IMR-90 (cell line): ENCODE data around the gene MCM6. TPM values are rescaled to one million over a fixed set of nuclear protein-coding genes. Genes with fewer than 3 reads are reported as not detected.

Experiments
- ATAC-seq: fragments of 200-7000 bp; cut with Tn5 transposase; 2 replicates; pipeline ENCODE4 v1.9.1; 2020; ENCODE audit warnings: low read depth, mild to moderate bottlenecking, moderate library complexity
- BruUV-seq: library from RNA; stranded (reverse); fragments of 400-500 nt; replicated peaks from 2 replicates; lab custom pipeline; 2021; lab: Mats Ljungman, UMichigan
- CTCF ChIA-PET: fragments of 300-600 bp; formaldehyde crosslinking; extraction: SDS; loops from one replicate; lab custom pipeline; 2021; ENCODE audit warnings: antibody characterized with exemption; lab: Yijun Ruan, JAX
- POLR2A ChIA-PET: fragments of 300-600 bp; sonication (Branson Sonifier 250); formaldehyde crosslinking; loops from one replicate; lab custom pipeline; 2022; ENCODE audit warnings: antibody characterized with exemption; ENCODE audit not compliant: unreplicated experiment; lab: Charles Lee
- DNase-seq: peaks from one replicate; pipeline ENCODE4 v3.0.0; 2013
- H2AFZ ChIP-seq: replicated peaks from 2 replicates; pipeline ENCODE3; 2013; ENCODE audit warnings: low read length, mild to moderate bottlenecking; ENCODE audit not compliant: poor library complexity
- H2AK5ac ChIP-seq: 2 replicates; pipeline ENCODE4 v1.6.1; 2013; ENCODE audit warnings: low read depth, low read length, inconsistent platforms
- H2AK9ac ChIP-seq: replicated peaks from 2 replicates; pipeline ENCODE3; 2013; ENCODE audit warnings: mild to moderate bottlenecking, low read depth, low read length, moderate library complexity; ENCODE audit not compliant: poor library complexity
- H2BK120ac ChIP-seq: 2 replicates; pipeline ENCODE4 v1.6.1; 2013; ENCODE audit warnings: low read depth, low read length, inconsistent platforms
- H2BK15ac ChIP-seq: 3 replicates; pipeline ENCODE4 v1.6.1; 2013; ENCODE audit warnings: low read depth, low read length, inconsistent platforms
- H2BK20ac ChIP-seq: 2 replicates; pipeline ENCODE4 v1.6.1; 2013; ENCODE audit warnings: low read depth, mild to moderate bottlenecking, inconsistent platforms, low read length, moderate library complexity
- H2BK5ac ChIP-seq: 2 replicates; pipeline ENCODE4 v1.6.1; 2013; ENCODE audit warnings: mild to moderate bottlenecking, low read depth, low read length, inconsistent platforms; ENCODE audit not compliant: poor library complexity, severe bottlenecking
- H3K14ac ChIP-seq: replicated peaks from 2 replicates; pipeline ENCODE4 v1.6.1; 2013; ENCODE audit warnings: low read depth, low read length, inconsistent platforms
- H3K18ac ChIP-seq: 2 replicates; pipeline ENCODE4 v1.6.1; 2013; ENCODE audit warnings: low read depth, low read length, control low read depth
- H3K23ac ChIP-seq: 2 replicates; pipeline ENCODE4 v1.6.1; 2013; ENCODE audit warnings: low read depth, low read length, inconsistent platforms
- H3K27ac ChIP-seq: 2 replicates; pipeline ENCODE4 v1.5.1; 2013; ENCODE audit warnings: mild to moderate bottlenecking, control low read depth, low read length; ENCODE audit not compliant: insufficient read depth
- H3K27me3 ChIP-seq: 2 replicates; pipeline ENCODE4 v1.6.1; 2013; ENCODE audit warnings: low read length; ENCODE audit not compliant: control insufficient read depth, insufficient read depth
- H3K36me3 ChIP-seq: 2 replicates; pipeline ENCODE4 v1.6.1; 2013; ENCODE audit warnings: low read length, mixed read lengths; ENCODE audit not compliant: control insufficient read depth, insufficient read depth
- H3K4ac ChIP-seq: 2 replicates; pipeline ENCODE4 v1.6.1; 2013; ENCODE audit warnings: low read depth, low read length, inconsistent platforms
- H3K4me1 ChIP-seq: 2 replicates; pipeline ENCODE4 v1.6.1; 2013; ENCODE audit warnings: low read length, mixed read lengths; ENCODE audit not compliant: control insufficient read depth, insufficient read depth
- H3K4me2 ChIP-seq: 2 replicates; pipeline ENCODE4 v1.6.1; 2013; ENCODE audit warnings: low read depth, mild to moderate bottlenecking, control low read depth, low read length, moderate library complexity
- H3K4me3 ChIP-seq: 2 replicates; pipeline ENCODE4 v1.5.1; 2013; ENCODE audit warnings: low read depth, mild to moderate bottlenecking, control low read depth, low read length, moderate library complexity; ENCODE audit not compliant: insufficient read depth
- H3K56ac ChIP-seq: 2 replicates; pipeline ENCODE4 v1.6.1; 2013; ENCODE audit warnings: low read length, inconsistent platforms; ENCODE audit not compliant: insufficient read depth; ENCODE audit errors: extremely low read depth
- H3K79me1 ChIP-seq, 2 experiments: 2 replicates each; pipeline ENCODE4 v1.6.1; 2013; ENCODE audit warnings: low read length in 2 of 2, inconsistent platforms in 1 of 2, low read depth in 1 of 2
- H3K9ac ChIP-seq: 2 replicates; pipeline ENCODE4 v1.6.1; 2013; ENCODE audit warnings: low read depth, low read length, control low read depth
- H3K9me1 ChIP-seq: 2 replicates; pipeline ENCODE4 v1.6.1; 2013; ENCODE audit warnings: low read length, inconsistent platforms; ENCODE audit not compliant: insufficient read depth
- H3K9me3 ChIP-seq: 2 replicates; pipeline ENCODE4 v1.6.1; 2013; ENCODE audit warnings: low read length; ENCODE audit not compliant: control insufficient read depth, insufficient read depth
- H4K20me1 ChIP-seq: 2 replicates; pipeline ENCODE4 v1.6.1; 2013; ENCODE audit warnings: low read length, inconsistent platforms; ENCODE audit not compliant: insufficient read depth
- H4K5ac ChIP-seq: 2 replicates; pipeline ENCODE4 v1.6.1; 2013; ENCODE audit warnings: mild to moderate bottlenecking, low read depth, low read length, control low read depth
- H4K8ac ChIP-seq, 2 experiments: 2 replicates each; pipeline ENCODE4 v1.6.1; 2013; ENCODE audit warnings: low read depth in 2 of 2, low read length in 2 of 2, control low read depth in 1 of 2, inconsistent platforms in 1 of 2
- H4K91ac ChIP-seq: 2 replicates; pipeline ENCODE4 v1.6.1; 2013; ENCODE audit warnings: low read depth, low read length, inconsistent platforms; ENCODE audit not compliant: insufficient read depth
- BHLHE40 ChIP-seq: fragments of 150-350 bp; IDR thresholded peaks from 2 replicates; pipeline ENCODE4 v1.6.1; 2016; ENCODE audit warnings: mild to moderate bottlenecking, low read depth, low read length
- CHD1 ChIP-seq: IDR thresholded peaks from 2 replicates; pipeline ENCODE4 v1.6.1; 2012; ENCODE audit warnings: low read depth, low read length, improper control_type of control experiment
- CTCF ChIP-seq: conservative IDR thresholded peaks from 2 replicates; pipeline ENCODE4 v1.5.1; 2012; ENCODE audit warnings: mild to moderate bottlenecking, low read depth, low read length, improper control_type of control experiment
- ELK1 ChIP-seq: fragments of 150-350 bp; IDR thresholded peaks from 2 replicates; pipeline ENCODE4 v1.6.1; 2016; ENCODE audit warnings: low read depth, mild to moderate bottlenecking, low read length, moderate library complexity, borderline replicate concordance
- FOS ChIP-seq: fragments of 150-350 bp; IDR thresholded peaks from 2 replicates; pipeline ENCODE4 v1.6.1; 2016; ENCODE audit warnings: low read depth, low read length
- MAFK ChIP-seq: IDR thresholded peaks from 2 replicates; pipeline ENCODE4 v1.6.1; 2012; ENCODE audit warnings: low read depth, low read length, improper control_type of control experiment
- MAZ ChIP-seq: IDR thresholded peaks from 2 replicates; pipeline ENCODE4 v1.6.1; 2012; ENCODE audit warnings: low read depth, mild to moderate bottlenecking, low read length, improper control_type of control experiment, moderate library complexity, borderline replicate concordance
- MXI1 ChIP-seq: IDR thresholded peaks from 2 replicates; pipeline ENCODE4 v1.6.1; 2012; ENCODE audit warnings: low read depth, mild to moderate bottlenecking, low read length, moderate library complexity, borderline replicate concordance
- NFE2L2 ChIP-seq: fragments of 150-350 bp; IDR thresholded peaks from 2 replicates; pipeline ENCODE4 v1.6.1; 2016; ENCODE audit warnings: low read depth, mild to moderate bottlenecking, low read length
- POLR2A ChIP-seq: IDR thresholded peaks from 2 replicates; pipeline ENCODE4 v1.6.1; 2012; ENCODE audit warnings: mild to moderate bottlenecking, low read depth, low read length
- RAD21 ChIP-seq: IDR thresholded peaks from 2 replicates; pipeline ENCODE4 v1.6.1; 2012; ENCODE audit warnings: low read length, improper control_type of control experiment
- RCOR1 ChIP-seq: IDR thresholded peaks from 2 replicates; pipeline ENCODE4 v1.6.1; 2012; ENCODE audit warnings: mild to moderate bottlenecking, low read length, improper control_type of control experiment; ENCODE audit not compliant: insufficient replicate concordance
- USF2 ChIP-seq: fragments of 150-350 bp; IDR thresholded peaks from 2 replicates; pipeline ENCODE4 v1.6.1; 2017; ENCODE audit warnings: mild to moderate bottlenecking, antibody characterized with exemption, low read length, low read depth
- WGBS, 2 experiments: methylation state at CpG; one replicate each; pipeline versions ENCODE4 v1.1.5 to v1.1.7; 2013; ENCODE audit warnings: missing lambda C conversion rate in 2 of 2; ENCODE audit not compliant: insufficient read length in 1 of 2; ENCODE audit errors: extremely low coverage in 2 of 2; 5-methylcytosine and 5-hydroxymethylcytosine counted together
- dilution Hi-C: fragments of 300-500 bp; cut with HindIII; formaldehyde crosslinking; loops from one replicate; pipeline ENCODE4 v1.14.3; 2018; ENCODE audit warnings: low sequenced_read_pairs; ENCODE audit not compliant: unreplicated experiment
- in situ Hi-C: fragments of 300-500 bp; cut with MboI; formaldehyde crosslinking; loops from 3 replicates; pipeline ENCODE4 v1.14.3; 2019; ENCODE audit warnings: low sequenced_read_pairs, inconsistent platforms, mixed read lengths
- intact Hi-C: fragments of 100-400 bp; cut with micrococcal nuclease; formaldehyde crosslinking; loops from 2 replicates; pipeline ENCODE4 v1.10.0; 2022
- polyA plus RNA-seq, 3 experiments: library from polyadenylated mRNA; depleted of rRNA; stranded (reverse); fragments of >200 nt; gene quantifications; 2 replicates each; pipeline ENCODE4 v1.2.3, GENCODE V29; 2012; ENCODE audit warnings: low replicate concordance in 1 of 3
- total RNA-seq: library from RNA; depleted of rRNA; stranded (reverse); fragments of >200 nt; gene quantifications from 2 replicates; pipeline ENCODE4 v1.2.3, GENCODE V29; 2012

The MCM6 gene
- total and polyA plus RNA-seq, 2 of the 4 experiments (the other 2 are of a cell fraction), result 21.4 to 29.6 TPM

GRCh38 chr2:135829378-135830135 lies 46.7 kb downstream of the MCM6 start:
- H3K4me2 ChIP-seq, result no peak overlapping the region
- H2AK5ac ChIP-seq, result no peak overlapping the region
- BruUV-seq, result no TSS peak
- no peak overlapping the region for H2BK15ac ChIP-seq
- H3K27me3 ChIP-seq, result peaks cover 4% of the 10 kb centered on the region; the same call in 1 of the 2 replicates
- H4K20me1 ChIP-seq, result no peaks in the 10 kb centered on the region
- no peak overlapping the region; the same call in 1 of the 2 replicates for H3K23ac ChIP-seq
- H3K18ac ChIP-seq, result no peak overlapping the region
- no peak overlapping the region for H3K4me3 ChIP-seq
- H3K56ac ChIP-seq, result no peak overlapping the region
- dilution Hi-C loops, result no loop called here
- in situ Hi-C loops, result no loop called here
- H2BK5ac ChIP-seq, result no peak overlapping the region
- H2AFZ ChIP-seq, result no peak overlapping the region
- H3K36me3 ChIP-seq, result no peaks in the 10 kb centered on the region
- ATAC-seq (no peak), DNase-seq (no peak)
- no peaks in the 10 kb centered on the region for H3K9me3 ChIP-seq
- no peak overlapping the region for H3K4ac ChIP-seq
- H3K9ac ChIP-seq, result no peak overlapping the region
- H3K9me1 ChIP-seq, result no peaks in the 10 kb centered on the region
- no CpG with 5 or more reads among the region's 13 CpGs for WGBS, 2 experiments
- ChIA-PET POLR2A (no interaction called here), CTCF (interaction anchor here (0.8 kb wide), 1 partner anchor 10 kb away, joined by 4 read pairs; no protein-coding TSS in a partner anchor)
- intact Hi-C loops, result no loop called here
- H4K91ac ChIP-seq, result no peak overlapping the region
- H2BK20ac ChIP-seq, result no peak overlapping the region
- H2BK120ac ChIP-seq, result no peak overlapping the region
- H4K8ac ChIP-seq, result no peak overlapping the region
- TF ChIP-seq RAD21 (no peak), FOS (no peak), RCOR1 (no peak), ELK1 (no peak), USF2 (no peak), MAFK (no peak), NFE2L2 (no peak), CHD1 (no peak), POLR2A (no peak), CTCF (no peak), BHLHE40 (no peak), MXI1 (no peak), MAZ (no peak)
- H2AK9ac ChIP-seq, result no peak overlapping the region
- H3K4me1 ChIP-seq, result no peaks in the 10 kb centered on the region
- no peak overlapping the region for H3K27ac ChIP-seq
- H3K14ac ChIP-seq, result no peak overlapping the region
- H4K5ac ChIP-seq, result no peak overlapping the region
- no peaks in the 10 kb centered on the region for H3K79me1 ChIP-seq
